Measurements from ENCODE around the gene NCF2.

- no peak for TF ChIP-seq EZH2 (IDR thresholded peaks at IDR 0.05; ENCODE audit: borderline replicate concordance, low read depth, low read length, poor library complexity, severe bottlenecking)
- TF ChIP-seq CTCF (conservative IDR thresholded peaks at IDR 0.05; ENCODE audit: low read depth, low read length): no peak
These were observed 76.0 kb downstream of the NCF2 start for GRCh38 chr1:183514235-183514634.

All from A673 (cell line).